NCI-H2227 (cell line): ENCODE results near the gene ZNRF2.
"Not testable (repeated sequence)": the region's sequence is repeated elsewhere in the genome, so short reads cannot be mapped to it uniquely, and the experiment has no call there.

Experiments
- DNase-seq: peaks from one replicate; lab custom pipeline; 2025; ENCODE audit not compliant: unreplicated experiment; lab: John Stamatoyannopoulos, UW

ZNRF2 gene

GRCh38 chr7:30353532-30353931 lies 69.1 kb downstream of the ZNRF2 start:
- DNase-seq, result no peak

GRCh38 chr7:30353932-30354607 lies 69.7 kb downstream of the ZNRF2 start:
- no peak for DNase-seq

DNA sequence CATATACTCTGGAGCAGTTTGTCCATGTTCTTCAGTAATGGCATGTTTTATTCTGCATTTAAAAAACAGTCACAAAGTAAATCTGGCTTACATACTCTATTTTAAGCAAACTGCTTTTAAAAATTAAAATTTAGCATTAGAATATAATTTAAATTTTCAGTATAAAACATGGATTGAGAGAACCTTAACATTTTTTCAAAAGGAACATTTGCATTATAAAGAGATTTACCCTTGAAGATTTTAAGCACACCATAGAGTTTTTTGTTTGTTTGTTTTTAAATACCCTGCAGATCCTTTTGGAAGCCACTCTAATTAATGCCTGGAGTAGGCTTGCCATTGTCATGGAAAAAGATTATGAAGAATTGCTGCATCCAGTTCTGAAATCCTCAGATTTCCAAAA lies 70.4 kb downstream of the ZNRF2 start:
- DNase-seq, result no peak

GRCh38 chr7:30359957-30360356 lies 75.6 kb downstream of the ZNRF2 start:
- DNase-seq, result no peak

GRCh38 chr7:30363778-30364563 lies 79.6 kb downstream of the ZNRF2 start:
- DNase-seq, result no peak

DNA sequence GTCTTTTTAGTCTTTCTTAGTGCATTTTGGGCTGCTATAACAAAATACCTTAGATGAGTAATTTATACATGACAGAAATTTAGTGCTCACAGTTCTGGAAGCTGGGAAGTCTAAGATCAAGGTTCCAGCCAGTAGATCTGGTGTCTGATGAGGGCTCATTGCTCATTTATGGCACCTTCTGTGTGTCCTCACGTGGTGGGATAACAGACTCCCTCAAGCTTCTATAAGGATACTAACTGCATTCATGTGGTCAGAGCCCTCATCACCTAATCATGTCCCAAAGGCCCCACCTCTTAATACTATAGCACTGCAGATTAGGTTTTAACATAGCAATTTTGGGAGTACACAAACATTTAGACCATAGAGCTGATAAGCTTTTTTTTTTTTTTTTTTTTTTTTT lies 80.4 kb downstream of the ZNRF2 start:
- DNase-seq, result no peak

DNA sequence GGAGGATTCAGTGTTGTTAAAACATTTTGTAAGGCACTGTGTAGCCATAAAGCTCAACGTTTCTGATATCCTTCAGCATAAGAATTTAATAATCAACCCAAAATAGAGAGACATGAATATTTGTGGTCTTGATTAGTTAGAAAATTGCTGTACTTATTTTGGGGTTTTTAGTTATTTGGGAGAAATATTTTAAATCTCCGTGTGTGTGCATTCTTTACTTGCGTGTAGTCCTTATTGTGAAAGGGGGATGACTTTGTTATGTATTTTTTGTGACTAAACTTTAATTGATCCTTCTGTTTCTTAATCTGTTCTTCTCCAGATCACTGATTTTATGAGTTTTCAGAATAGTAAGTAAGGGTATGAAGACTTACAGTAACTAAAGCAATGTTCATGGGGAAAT lies 81.2 kb downstream of the ZNRF2 start:
- no peak for DNase-seq

- no peak for DNase-seq
These were observed 82.2 kb downstream of the ZNRF2 start for GRCh38 chr7:30366606-30367005.

GRCh38 chr7:30367561-30367960 lies 83.2 kb downstream of the ZNRF2 start:
- no peak for DNase-seq

DNA sequence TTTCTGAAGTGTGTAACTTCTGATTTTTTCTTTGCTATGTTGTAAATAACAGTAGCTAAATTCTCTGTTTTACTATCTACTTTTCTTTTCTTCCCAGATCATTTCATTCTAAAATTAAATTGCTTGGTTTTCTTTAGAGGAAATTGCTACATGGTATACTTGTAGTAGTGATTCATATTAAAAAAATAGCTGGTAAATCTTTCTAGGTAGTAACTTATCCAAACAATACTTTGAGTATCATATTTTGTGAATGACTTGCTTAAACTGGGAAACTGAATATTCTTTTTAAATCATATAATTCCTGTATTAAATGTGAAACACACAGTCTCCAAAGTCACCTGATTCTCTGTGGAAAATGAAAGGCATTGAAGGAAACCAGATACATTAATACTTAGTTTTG lies 85.5 kb downstream of the ZNRF2 start:
- DNase-seq, result no peak

DNA sequence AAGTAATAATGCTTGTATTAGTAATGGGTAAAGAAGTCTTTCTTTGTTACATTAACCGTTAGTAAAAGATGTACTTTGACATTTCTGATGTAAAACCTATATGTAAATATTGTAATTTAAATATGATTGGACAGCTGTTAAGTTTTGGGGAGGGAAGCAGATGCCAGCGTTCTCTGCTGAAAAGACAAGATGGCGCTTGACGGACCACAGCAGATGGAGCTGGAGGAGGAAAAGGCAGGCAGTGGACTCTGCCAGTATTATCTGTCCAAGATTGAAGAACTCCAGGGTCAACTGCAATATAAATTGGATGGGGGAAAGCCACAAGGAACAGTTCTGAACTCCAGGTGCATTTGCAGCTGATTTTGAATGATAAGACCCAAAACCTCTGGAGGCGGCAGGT lies 86.9 kb downstream of the ZNRF2 start:
- DNase-seq, result no peak

GRCh38 chr7:30378275-30378674 lies 93.9 kb downstream of the ZNRF2 start:
- no peak for DNase-seq

DNA sequence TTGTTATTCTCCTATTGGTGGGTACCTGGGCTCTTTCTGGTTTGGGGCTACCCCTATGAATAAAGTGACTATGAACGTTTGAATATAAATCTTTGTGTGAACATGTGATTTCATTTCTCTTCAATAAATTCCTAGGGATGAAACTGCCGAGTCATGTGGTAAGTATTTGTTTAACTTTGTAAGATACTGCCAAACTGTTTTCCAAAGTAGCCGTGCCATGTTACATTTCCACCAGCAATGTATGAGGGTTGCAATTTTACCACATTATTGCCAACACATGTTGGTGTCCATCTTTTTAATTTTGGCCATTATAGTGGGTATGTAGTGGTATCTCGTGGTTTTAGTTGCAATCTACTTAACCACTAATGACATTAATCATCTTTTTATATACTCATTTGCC lies 94.7 kb downstream of the ZNRF2 start:
- no peak for DNase-seq

- DNase-seq, result no peak
These were observed 95.3 kb downstream of the ZNRF2 start for GRCh38 chr7:30379741-30380140.

GRCh38 chr7:30380294-30380693 lies 95.9 kb downstream of the ZNRF2 start:
- no peak for DNase-seq

- DNase-seq, result not testable (repeated sequence)
These were observed 96.4 kb downstream of the ZNRF2 start for GRCh38 chr7:30380824-30381223.

GRCh38 chr7:30382607-30383006 lies 98.2 kb downstream of the ZNRF2 start:
- DNase-seq, result no peak

GRCh38 chr7:30389791-30390190 lies 105.4 kb downstream of the ZNRF2 start:
- no peak for DNase-seq

DNA sequence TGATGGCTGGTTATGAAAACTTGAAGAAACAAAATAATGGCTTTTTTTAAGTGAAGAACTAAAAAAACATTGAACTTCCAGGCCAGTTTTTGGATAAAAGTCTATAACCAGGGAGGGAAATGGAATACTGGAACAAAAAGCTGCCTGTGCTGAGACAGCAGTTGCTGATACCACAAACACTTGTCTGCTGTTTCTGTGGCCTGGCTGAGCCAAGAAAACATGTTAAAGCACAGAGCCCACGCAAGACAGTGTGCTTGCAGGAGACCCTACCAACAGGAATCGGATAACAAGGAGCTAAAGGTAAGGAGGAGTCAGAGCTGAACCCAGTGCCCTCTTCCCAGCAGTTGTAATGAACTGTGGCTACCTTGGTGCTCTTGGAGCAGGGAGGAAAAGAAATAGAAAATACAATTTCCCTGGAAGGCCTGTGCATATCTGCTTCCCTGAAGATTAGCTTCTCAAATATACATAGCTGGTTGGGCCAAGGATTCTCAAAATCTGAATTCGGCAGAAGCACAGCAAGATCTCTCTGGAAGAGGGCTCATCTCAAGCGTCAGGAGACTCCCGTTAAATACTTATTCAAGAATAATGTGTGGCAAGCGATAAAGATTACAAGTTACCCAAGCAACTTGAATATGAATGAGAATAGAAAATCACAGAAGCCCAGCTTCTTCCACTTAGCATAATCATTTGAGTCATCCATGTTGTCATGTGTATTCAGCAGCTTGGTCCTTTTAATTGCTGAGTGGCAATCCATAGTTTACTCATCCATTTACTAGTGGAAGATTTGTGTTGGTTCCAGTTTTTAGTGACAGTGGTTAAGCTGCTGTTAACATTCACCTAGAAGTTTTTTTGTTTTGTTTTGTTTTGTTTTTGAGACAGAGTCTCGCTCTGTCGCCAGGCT lies 106.6 kb downstream of the ZNRF2 start:
- no peak for DNase-seq

- no peak for DNase-seq
These were observed 107.4 kb downstream of the ZNRF2 start for GRCh38 chr7:30391806-30392205.

GRCh38 chr7:30395676-30396075 lies 111.3 kb downstream of the ZNRF2 start:
- no peak for DNase-seq

DNA sequence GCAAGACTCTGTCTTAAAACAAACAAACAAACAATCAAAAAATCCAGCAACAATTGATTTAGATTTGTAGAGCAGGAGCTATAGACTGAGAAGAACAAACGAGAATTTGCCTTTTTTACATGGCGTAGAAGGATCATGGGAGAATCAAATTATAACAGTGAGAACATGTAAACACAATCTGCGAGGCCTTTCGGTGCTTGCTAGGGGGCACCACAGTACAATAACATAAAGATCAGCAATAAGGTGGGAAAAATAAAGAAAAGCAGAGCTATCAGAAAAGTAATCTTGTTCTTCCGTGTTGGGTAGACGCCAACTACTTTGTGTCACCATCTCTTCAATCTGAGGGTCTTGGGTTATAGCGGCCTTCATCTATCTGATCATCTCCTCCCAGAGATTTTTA lies 112.0 kb downstream of the ZNRF2 start:
- peak; percentile 14 for DNase-seq
